ENCODE measurements around the gene SNRPA1.

GRCh38 chr15:101286471-101287114 is 8.5 kb downstream of the SNRPA1 start:
- TF ChIP-seq POLR2A (IDR thresholded peaks at IDR 0.05) (no peak), CTCF (IDR thresholded peaks at IDR 0.05) (no peak), POLR2AphosphoS5 (IDR thresholded peaks at IDR 0.05) (no peak)

Measured in stomach (tissue), 4 donors.